Right lobe of liver (tissue), 4 donors: ENCODE data around the gene TERT.

ENCODE experiments used
- CTCF ChIP-seq, 4 donors: fragments of 200-600 bp in 3 of 4; fragments of 450-650 bp in 1 of 4; IDR thresholded peaks; one replicate each; pipeline versions ENCODE4 v1.5.1 to v1.8.0; 2016 to 2022; ENCODE audit warnings: antibody characterized with exemption in 4 of 4, mild to moderate bottlenecking in 2 of 4
- POLR2A ChIP-seq: fragments of 450-650 bp; IDR thresholded peaks from one replicate; pipeline ENCODE4 v1.6.1; 2017; ENCODE audit warnings: antibody characterized with exemption, mild to moderate bottlenecking
- donor health status: DM: no; HTN: no; CAD: no.
- donor health status: DM: no; HTN: no; CAD: no.
- donor health status: DM: no; HTN: yes; CAD: no.

DNA sequence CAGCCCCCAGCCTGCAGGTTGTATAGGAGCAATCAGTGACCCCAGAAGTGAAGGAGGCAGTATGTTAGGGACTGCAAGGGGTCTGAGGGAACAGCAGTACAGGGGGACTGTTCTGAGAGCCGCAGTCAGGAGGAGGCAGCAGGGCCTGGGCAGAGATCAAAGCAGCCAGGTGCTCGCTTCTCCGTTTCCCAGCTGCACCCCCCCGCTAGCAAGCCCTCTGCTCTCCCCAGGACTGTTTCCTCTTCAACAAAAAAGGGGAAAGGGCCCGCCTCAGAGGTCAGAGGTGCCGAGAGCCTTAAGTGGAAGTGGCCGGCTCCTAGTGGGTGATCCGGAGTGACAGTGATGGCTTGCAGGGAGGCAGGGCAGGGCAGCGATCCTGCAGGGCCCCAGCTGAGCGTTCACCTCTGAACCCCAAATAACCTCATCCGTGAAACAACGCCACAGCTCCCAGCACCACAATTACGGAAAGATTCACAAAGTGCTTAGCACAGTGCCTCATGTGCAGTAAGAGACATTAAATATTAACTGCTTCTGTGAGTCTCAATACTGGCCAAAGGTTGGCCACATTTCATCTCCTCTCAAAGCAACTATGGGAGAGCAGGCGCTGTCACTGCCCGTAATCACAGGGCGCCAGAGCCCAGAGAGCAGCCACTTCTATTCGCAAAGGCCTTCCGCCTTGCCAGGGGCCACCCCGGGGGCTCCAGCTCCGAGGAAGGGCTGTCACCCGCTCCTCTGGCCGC, 42.1 kb upstream of the TERT start:
- TF ChIP-seq POLR2A (peak; percentile 48), CTCF (IDR thresholded peaks at IDR 0.05) (no peak)
